ENCODE measurements around the gene SARDH.
A peak's percentile ranks its signal among the peaks of the same experiment; 100 is the strongest.

Gene SARDH

DNA sequence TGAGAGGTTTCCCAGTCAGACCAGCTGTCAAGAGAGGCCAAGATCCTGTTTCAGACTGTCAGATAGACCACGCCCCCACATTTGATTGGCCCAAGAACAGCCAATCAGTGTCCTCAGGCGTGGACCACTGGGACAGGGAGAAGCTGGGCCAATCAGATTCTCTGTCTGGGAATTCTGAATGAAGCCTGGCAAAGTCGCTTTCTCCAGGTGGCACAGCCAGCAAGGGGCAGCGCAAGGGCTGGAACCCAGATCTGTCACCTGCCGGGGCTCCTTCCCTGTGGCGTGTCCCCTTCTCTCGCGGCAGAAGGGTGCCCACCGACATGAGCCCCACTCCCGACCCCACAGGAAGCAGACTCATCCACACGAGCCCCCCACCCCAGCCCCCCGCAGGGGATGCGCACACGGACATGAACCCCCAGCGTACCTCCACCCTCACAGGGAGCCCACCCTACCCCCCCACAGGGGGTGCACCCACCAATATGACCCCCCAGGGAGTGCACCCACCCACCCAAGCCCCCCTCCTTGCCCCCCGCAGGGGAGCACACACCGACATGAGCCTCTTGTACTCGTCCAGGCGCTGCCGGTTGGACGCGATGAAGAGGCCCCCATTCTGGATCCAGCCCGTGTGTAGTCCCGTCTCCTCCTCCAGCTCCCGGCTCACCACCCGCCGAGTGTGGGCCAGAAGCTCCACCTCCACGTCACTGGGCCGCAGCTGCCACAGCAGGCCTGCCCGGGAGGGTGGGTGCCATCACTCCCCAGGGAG lies 6.1 kb downstream of the SARDH start:
- DNase-seq: peak; percentile 13 to 33

DNA sequence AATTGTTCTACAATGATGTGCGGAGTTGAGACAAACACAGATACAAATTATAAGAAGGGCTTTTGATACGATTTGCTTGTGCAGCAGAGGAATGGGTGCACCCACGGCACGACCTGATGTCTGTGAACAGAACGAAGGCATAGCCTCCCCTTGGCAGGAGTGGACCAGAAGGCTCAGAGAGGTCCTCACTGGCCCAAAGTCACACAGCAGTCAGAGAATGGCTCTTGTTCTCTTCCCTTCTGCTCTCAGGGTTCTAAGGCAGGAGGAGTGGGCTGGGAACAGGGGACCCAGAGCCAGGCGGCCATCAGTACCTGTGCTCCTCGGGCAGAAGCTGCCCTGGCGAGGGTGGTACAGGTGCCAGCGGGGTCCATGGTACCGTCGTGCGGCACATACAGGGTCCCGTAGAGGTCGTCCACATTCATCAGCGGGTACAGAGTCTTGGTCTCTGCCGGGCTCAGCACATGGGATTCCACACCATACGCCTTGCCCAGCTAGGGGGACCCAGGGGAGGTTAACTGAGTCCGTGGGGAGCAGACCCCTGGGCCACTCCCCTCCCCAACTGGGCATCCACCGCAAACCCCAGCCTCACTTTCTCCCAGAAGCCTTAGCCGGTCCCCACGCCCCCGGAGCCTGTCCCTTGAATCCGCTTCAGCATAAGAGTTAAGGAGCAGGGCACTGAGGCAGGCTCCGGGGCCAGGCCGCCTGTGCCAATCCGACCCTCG lies 7.0 kb downstream of the SARDH start:
- no peak for DNase-seq

- no peak for DNase-seq
These were observed 8.4 kb downstream of the SARDH start for GRCh38 chr9:133729617-133730281.

- DNase-seq: no peak
These were observed 9.1 kb downstream of the SARDH start for GRCh38 chr9:133728856-133729616.

DNA sequence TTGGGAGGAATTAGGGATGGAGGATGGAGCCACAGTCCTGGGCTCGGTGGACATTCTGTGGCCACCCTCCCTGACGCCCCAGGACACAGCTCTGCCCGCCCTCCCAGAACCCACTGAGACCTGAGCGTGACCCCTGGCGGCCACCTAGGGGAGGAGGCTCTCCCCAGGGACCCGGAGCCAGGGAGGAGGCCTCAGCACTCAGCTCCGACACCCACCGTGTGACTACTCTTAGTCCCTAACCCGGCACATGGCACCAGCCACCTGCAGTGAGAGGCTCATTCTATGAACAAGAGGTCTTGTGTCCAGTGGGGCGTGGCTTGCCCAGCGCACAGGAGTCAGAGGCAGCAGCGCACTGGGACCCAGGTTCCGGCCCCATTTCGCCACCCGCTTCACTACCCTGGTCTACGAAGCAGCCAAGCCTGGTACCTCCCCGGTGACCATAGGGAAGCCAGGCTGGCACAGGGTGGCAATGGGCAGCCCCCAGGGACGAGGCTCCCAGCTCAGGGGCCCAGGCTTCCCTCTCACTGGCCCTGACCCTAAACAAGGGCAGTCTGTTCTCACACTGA lies 10.2 kb downstream of the SARDH start:
- no peak for DNase-seq

- no peak for DNase-seq
These were observed 10.8 kb downstream of the SARDH start for GRCh38 chr9:133727277-133727875.

GRCh38 chr9:133726401-133727276 lies 11.5 kb downstream of the SARDH start:
- peak; percentile 16 to 37 for DNase-seq

GRCh38 chr9:133725886-133726285 lies 12.3 kb downstream of the SARDH start:
- no peak for DNase-seq

- DNase-seq: no peak
These were observed 19.4 kb downstream of the SARDH start for GRCh38 chr9:133718563-133719315.

DNA sequence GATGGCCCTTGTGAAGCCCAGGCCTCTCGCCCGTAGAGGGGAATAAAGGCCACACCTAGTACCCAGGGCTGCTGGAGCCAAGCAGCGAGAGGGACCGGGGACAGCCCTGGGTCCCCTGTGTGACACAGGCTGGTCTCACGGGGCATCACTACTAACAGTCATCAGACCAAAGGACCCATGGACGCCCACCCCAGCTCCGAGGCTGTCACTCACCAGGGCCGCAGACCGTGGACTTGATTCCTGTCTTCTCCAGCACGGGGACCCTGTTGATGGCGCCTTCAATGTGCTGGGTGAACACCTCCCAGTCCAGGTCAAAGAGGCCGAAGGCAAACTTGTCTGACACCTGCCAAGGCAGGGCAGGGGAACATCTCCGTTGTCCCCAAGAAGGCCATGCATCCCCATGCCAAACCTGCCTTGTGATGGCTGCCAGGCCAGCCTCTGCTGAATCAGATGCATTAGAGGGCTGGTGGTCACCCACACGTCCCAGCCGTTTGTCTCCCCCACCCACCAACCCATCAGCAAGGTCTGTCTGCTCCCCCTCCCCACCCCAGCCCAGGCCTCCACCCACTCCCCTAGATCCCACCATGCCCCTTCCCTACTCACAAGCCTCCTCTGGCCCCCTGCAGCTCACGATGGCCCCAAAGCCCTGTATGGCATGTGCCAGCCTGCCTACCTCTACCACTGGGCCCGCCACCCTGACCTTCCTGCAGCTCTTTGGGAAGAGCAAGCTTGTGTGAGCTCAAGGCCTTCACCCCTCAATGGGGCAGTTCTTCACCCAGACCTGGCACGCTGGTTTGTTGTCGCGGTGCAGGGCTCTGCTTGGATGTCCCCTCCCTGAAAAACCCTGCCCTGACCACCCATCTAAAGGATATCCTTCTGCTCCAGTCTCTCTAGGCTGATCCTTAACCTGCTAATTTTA lies 20.8 kb downstream of the SARDH start:
- DNase-seq: no peak

- no peak for DNase-seq
These were observed 21.5 kb downstream of the SARDH start for GRCh38 chr9:133716564-133717112.

GRCh38 chr9:133715866-133716563 lies 22.1 kb downstream of the SARDH start:
- no peak for DNase-seq

- no peak for DNase-seq
These were observed 22.8 kb downstream of the SARDH start for GRCh38 chr9:133715295-133715865.

GRCh38 chr9:133714606-133715294 lies 23.4 kb downstream of the SARDH start:
- DNase-seq: no peak

DNA sequence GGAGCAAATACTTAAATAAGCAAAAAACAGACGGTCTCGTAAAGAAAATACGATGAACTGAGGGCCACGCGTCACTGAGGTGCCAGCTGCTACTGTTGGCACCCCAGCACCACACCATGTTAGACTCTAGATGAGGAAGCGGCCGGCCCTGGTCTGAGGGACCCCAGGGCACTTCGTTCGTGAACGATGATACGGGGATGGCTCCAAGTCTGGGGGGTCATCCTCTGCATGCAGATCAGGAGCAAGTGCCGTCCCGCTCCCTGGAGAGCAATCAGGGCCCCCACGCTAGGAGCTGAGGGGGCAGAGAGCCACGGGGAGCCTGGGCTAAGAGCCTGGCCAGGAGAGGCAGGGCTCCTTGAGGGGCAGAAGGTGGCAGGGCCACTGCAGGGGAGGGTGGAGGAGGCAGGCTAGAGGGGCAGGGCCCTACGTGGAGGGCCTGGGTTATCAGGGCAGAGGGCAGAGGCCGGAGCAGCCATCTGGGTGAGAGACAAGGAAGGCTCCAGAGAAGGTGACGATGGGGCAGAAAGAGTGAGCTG lies 24.1 kb downstream of the SARDH start:
- no peak for DNase-seq

DNA sequence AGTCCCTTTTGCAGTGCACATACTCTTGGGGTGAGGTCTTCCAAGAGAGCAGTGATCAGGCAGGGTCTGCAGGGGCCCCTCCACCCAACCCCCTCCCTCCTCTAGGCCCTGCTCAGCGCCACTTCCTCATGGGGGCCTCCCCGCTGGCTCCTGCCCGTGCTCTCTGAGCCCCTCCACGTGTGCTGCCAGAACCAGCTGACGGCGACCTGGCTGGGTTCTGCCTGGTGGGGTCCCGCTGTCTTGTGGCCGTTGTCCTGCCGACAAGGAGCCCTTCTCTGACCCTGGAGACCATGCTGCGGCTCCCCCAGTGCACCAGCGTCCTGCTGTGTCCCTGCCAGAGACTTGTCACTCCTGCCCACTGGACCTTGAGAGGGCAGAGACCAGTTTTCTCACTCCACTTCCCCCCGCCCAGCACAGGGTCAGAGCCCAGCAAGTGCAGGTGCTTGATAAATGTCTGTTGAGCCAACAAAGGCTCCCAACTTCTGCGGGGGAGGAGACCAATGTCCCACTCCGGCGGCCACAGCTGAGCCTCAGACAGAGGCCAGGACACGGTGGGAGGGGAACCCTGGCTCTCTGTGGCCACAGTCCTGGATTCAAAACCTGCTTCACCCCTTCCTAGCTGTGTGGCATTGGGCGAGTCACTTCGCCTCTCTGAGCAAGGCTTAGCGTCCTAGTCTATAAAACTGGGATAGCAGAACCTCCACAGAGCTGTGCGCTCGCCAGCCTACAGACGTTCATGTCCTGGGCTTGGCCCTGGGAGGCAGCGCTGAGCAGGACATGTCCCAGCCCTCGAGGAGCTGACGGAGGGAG lies 24.8 kb downstream of the SARDH start:
- no peak for DNase-seq
